ENCODE results near the gene VWA8.

GRCh38 chr13:41766439-41766838, 194.5 kb downstream of the VWA8 start:
- TF ChIP-seq CTCF (IDR thresholded peaks at IDR 0.05; ENCODE audit: low read depth, low read length) (no peak), EZH2phosphoT487 (IDR thresholded peaks at IDR 0.05; ENCODE audit: low read depth) (no peak)

Data from OCI-LY3 (cell line).